ENCODE data around the gene PNKD.
"Not testable (repeated sequence)": the region's sequence is repeated elsewhere in the genome, so short reads cannot be mapped to it uniquely, and the experiment has no call there.

PNKD gene

GRCh38 chr2:218291318-218292047 is 21.2 kb downstream of the PNKD start:
- DNase-seq: peak in 11 of 56 donors; percentile 28 to 60 (median 48)

- peak in 46 of 56 donors; percentile 17 to 88 (median 56) for DNase-seq
These were observed 22.0 kb downstream of the PNKD start, which contains the start of gene TMBIM1 for GRCh38 chr2:218292048-218293014. TMBIM1 (minus strand) TSS chr2:218292503; CDS start chr2:218282141, 10,362 bp downstream.

DNA sequence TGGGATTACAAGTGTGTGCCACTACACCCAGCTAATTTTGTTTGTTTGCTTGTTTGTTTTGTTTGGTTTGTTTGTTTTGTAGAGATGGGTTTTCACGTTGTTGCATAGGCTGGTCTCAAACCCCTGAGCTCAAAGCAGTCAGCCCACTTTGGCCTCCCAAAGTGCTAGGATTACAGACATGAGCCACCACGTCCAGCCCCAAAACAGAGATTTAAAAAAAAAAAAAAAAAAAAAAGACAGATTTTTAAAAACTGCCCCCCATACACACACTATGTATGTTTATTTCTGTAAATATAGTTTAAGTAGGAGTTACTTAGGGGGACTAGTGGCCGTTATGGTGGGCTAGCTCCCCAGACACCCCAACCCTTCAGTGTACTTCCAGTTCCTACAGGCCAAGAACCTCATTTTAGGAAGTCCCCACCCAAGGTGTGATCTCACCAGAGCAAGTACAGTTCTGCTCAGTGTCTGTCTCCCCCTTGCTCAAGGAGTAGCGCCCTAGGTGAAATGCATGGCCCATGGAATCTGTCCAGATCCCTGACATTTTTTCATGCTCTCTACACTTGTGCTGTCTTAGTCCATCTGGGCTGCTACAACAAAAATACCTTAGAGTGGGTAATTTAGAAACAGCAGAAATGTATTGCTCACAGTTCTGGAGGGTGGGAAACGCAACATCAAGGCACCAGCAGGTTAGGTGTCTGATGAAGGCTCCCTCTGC is 23.6 kb downstream of the PNKD start:
- DNase-seq: no peak

- no peak for DNase-seq
These were observed 24.2 kb downstream of the PNKD start for GRCh38 chr2:218294430-218295022.

DNA sequence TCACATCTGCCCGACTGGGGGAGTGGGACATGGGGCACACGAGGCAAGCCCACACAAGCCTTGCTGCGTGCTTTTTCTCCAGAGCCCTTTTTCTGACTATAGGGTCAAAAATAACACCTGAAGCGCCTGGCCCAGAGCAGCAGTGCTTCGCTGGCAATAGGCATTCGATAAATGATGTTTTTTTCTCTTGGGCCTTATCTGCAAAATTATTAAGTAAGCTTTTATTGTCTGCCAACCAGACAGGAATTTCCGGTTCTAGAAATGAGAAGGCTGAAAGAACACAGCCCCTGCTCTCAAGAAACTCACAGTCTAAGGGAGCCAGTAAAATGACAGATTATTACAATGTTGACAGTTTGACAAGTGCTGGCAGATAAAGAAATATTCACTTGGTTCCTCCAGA is 24.7 kb downstream of the PNKD start:
- no peak for DNase-seq

GRCh38 chr2:218296200-218296599 is 25.9 kb downstream of the PNKD start:
- no peak for DNase-seq

GRCh38 chr2:218296847-218297246 is 26.5 kb downstream of the PNKD start:
- peak in 44 of 56 donors; percentile 8 to 81 (median 58) for DNase-seq

DNA sequence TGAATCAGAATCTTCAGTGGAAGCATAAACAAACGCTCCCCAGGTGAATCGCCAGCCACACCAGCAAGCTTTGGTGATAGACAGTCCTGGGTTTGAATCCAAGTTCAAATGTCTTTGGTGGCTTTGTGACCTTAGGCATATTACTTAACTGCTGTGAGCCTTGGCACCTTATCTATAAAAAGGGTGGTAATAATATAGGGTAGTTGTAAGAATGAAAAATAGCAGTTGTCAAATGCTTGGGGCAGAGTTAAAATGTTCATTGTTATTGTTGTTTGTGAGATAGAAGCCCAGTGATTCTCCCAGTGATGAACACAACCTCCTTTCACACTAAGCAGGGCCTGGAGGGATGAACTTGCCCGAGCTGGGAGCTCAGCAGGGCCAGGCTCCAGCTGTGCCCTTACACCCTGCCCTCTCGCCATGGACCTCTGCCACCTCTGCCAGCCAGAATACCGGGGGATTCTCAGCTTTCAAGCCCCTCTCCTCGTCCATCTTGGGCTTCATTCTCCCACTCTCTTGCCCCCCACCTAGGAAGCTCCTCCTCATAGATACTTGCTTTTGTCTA is 28.1 kb downstream of the PNKD start:
- peak in 25 of 56 donors; percentile 10 to 56 (median 30) for DNase-seq

- DNase-seq: no peak
These were observed 29.8 kb downstream of the PNKD start for GRCh38 chr2:218300141-218300540.

DNA sequence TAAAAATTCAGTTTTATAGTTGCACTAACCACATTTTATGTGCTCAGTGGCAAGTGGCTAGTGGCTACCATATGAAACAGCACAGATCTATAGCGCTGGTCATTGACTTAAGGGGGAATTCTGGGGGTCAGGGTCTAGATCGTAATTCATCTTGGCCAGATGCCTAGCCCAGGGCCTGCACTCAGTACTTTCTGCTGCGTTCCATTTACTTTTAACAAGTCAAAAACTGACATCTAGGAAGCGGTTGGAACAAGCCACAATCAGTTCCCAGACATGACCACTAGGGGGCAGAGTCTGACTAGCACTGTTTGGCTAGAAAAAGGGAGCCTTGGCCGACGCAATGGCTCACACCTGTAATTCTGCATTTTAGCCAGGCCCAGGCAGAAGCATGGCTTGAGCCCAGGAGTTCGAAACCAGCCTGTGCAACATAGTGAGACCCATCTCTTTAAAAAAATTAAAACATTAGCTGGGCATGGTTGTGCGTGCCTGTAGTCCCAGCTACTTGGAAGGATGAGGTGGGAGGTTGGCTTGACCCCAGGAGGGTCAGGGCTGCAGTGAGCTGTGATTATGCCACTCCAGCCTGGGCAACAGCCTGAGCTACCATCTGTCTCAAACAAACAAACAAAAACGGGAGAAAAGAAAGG is 31.0 kb downstream of the PNKD start:
- peak in 49 of 56 donors; percentile 24 to 89 (median 66) for DNase-seq

- DNase-seq: no peak
These were observed 35.1 kb downstream of the PNKD start for GRCh38 chr2:218305383-218305782.

GRCh38 chr2:218306184-218306920 is 36.0 kb downstream of the PNKD start:
- no peak for DNase-seq

DNA sequence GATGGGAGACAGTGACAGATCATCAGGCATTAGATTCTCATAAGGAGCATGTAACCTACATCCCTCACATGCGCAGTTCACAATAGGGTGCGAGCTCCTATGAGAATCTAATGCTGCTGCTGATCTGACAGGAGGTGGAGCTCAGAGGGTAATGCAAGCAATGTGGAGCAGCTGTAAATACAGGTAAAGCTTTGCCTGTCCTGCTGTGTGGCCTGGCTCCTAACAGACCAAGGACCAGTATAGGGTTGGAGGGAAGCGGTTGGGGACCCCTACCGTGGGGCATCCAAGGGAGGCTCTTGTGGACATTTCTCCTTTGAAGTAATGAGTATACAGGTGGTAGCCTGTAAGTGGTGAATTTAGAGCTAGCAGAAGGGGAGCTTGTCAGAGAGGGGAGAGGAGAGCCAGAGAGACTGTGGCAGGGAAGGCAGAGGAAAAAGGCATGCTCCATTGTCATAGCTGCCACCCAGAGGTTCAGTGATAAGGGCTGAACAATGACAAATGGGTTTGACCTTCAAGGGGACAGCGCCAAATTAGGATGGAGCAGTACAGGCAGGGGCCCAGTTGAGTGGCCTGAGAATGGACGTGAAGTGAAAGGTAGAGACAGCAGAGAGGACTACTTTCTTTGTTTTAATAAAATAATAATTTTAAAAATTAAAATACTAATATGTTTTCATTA is 37.2 kb downstream of the PNKD start:
- no peak for DNase-seq

- no peak for DNase-seq
These were observed 40.7 kb downstream of the PNKD start for GRCh38 chr2:218310853-218311540.

GRCh38 chr2:218311541-218312266 is 41.4 kb downstream of the PNKD start:
- not testable (repeated sequence) for DNase-seq

DNA sequence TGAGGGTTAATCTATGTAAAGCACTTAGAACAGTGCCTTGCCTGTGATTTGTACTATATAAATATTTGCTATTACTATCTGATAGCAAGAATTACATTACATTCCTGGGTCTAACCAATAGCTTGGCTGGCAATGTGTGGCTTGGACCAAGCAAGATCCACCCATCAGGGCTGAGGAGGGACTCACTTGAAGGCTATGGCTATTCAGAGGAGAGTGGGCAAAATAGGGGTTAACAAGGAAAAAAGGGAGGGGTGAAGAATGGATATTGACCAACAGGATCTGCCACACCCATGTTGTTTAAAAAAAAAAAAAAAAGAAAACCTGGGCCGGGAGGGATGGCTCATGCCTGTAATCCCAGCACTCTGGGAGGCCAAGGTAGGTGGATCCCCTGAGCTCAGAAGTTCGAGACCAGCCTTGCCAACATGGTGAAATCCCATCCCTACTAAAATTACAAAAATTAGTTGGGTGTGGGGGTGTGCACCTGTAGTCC is 42.0 kb downstream of the PNKD start:
- no peak for DNase-seq

DNA sequence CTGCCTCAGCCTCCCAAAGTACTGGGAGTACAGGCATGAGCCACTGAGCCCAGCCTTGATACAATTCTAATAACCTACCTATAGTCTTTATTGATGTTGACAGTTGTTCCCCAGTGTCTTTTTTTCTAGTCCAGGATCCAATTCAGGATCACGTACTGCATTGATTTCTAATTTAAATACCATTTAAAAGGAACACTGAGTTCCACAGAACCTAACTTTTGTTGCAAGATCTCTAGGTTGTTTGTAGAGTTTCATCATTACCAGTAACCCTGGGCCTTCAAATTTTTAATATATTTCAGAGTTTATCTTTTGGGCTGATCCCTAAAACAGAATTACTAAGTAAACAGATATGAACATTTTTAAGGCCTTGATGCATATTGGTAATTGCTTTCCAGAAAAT is 43.0 kb downstream of the PNKD start:
- no peak for DNase-seq
